GM04503 (cell line): ENCODE results near the gene MRPS12.
"Not testable (repeated sequence)": the region's sequence is repeated elsewhere in the genome, so short reads cannot be mapped to it uniquely, and the experiment has no call there.

ENCODE experiments used
- DNase-seq: peaks from one replicate; pipeline ENCODE4 v3.0.0-alpha.2; 2012; ENCODE audit warnings: low read depth

MRPS12 gene

DNA sequence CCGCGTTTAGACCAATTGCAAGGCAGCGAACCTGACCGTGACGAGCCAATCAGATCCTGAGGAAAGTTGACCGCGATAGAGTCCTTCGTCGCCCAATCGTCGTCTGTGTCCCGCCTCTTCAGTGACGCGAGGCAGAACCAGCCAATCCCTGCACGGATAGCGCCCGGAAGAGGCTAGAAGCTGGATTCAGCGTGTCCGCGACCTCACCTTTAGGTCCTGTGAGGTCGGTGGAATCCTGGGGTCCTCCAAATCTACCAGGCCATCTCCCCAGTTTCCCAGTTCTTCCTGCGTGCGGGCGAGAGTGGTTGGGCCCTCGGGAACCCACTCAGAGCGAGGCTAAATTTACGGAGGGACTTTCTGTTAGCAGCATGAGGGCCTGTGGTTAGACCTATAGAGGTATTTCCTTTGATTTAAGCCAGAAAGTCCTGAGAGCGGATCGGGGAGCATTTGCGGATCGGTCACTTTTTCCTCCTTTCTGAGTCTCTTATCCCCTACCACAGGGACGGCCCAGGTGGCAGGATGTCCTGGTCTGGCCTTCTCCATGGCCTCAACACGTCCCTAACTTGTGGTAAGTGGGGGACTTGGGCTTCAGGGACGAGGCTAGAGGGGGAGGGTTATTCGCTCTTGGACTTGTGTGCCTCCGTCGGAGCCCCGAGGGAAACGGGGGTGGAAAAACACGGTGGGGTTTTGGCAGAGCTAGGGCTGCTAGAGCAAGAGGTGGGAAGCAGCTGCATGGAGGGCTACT is at the start of gene MRPS12:
TSS of gene MRPS12 (plus strand) at position 169 of the 745 bp plus-strand sequence. CDS start at position 520, 351 bp downstream.
- peak; percentile 89 for DNase-seq

GRCh38 chr19:38883286-38883685 is 47.5 kb upstream of the MRPS12 start:
- no peak for DNase-seq

- DNase-seq: not testable (repeated sequence)
These were observed 46.1 kb upstream of the MRPS12 start for GRCh38 chr19:38884691-38885090.

DNA sequence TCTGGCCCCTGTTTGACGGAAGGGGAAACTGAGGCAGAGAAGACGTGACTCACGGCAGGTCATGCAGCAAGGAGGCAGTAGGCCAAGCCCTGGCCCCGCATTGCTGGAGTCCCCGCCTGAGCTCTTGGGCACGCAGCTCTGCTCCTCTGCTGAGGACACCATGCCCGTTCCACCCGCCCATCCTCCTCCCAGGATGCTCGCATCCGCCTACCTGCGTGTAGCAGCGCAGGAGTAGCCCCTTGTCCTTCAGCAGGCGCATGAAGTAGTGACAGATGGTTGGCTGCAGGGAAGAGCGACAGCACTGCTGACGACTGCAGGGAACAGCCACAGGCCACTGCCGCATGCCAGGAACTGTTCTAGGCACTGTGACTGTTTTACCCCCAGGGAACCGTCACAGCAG is 41.9 kb upstream of the MRPS12 start:
- DNase-seq: no peak

GRCh38 chr19:38889803-38890202 is 40.9 kb upstream of the MRPS12 start:
- DNase-seq: no peak

GRCh38 chr19:38890686-38891085 is 40.1 kb upstream of the MRPS12 start:
- DNase-seq: no peak

DNA sequence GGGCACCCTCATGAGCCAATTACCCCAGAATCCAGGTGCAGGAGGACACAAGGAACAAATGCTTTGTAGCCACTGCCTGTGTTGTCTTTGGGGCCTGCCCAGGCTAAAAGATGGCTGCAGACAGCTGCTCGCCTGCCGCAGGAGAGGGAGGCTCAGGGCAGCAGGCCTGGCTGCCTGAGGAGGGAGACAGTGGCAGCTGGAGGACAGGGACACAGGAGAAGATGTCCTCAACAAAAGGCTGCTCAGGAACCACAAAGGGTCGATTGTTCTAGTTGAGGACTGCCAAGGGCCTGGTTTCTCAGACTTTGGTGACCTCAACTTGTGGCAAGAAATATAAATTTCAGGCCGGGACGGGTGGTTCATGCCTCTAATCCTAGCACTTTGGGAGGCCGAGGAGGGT is 39.0 kb upstream of the MRPS12 start:
- DNase-seq: no peak

GRCh38 chr19:38892841-38893240 is 37.9 kb upstream of the MRPS12 start:
- no peak for DNase-seq

DNA sequence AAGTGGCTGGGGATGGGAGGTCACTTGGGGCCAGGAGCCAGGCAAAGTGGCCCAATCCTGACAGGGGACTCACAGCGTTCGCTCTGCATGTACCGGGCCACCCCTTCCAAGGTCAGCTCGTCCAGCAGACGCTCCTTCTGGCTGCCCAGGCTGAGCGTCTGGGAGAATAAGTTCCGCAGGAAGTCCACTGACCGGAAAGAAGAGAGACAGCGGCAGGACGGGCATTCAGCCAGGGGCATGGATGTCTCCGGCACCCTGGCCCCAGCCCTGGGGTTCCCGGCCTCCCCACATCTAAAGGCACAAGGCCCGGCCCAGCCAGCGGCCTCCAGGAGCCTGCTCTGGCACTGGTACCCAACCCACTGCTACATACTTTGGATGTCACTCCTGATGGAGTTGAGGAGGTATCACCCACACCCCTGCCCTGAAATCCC is 37.4 kb upstream of the MRPS12 start:
- DNase-seq: no peak

- DNase-seq: no peak
These were observed 35.8 kb upstream of the MRPS12 start for GRCh38 chr19:38894968-38895367.

- DNase-seq: no peak
These were observed 31.8 kb upstream of the MRPS12 start for GRCh38 chr19:38898788-38899446.

GRCh38 chr19:38899447-38900201 is 31.1 kb upstream of the MRPS12 start, which contains the start of the genes NFKBIB and SIRT2:
NFKBIB (plus strand) TSS chr19:38899969; CDS start chr19:38900033, 64 bp downstream.
SIRT2 (minus strand) TSS chr19:38899618; CDS start chr19:38899521, 97 bp downstream.
- peak; percentile 99 for DNase-seq

DNA sequence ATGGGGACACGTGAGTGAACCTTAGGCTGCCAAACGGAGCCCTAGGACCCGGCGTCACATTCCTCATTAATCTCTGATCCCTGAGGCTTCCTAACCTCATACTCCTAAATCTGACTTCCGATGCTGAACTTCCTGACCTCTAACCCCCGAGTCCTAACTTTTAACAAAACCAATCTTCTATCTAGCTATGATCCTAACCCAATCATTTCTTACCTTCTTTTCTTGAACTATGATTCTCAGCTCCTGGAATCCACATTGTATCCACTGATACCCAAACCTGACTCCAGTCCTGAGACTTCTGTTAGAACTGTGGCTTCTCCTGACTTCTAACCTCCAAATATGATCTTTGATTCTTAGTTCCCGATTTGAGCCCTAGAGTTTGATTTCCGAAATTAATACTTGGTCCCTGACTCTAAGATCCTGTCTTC is 30.5 kb upstream of the MRPS12 start:
- no peak for DNase-seq

DNA sequence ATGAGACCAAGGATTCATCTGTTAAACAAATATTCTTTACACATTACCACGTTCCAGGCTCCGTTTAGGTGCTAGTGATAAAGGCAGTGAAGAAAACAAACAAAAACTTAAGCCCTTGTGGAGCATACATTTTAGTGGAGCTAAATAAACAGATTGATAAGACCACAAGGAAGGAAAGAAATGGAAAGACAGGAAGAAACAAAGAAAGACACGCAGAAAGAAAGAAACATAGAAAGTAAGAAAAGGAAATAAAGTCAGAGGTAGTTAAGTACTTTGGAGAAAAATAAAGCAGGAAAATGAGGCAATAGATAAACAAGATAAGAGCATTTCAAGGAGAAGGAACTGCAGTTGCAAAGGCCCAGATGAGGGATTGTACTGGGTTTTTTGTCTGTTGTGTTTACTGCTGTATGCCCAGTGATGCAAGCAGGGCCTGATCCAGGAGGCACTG is 30.0 kb upstream of the MRPS12 start:
- DNase-seq: no peak

DNA sequence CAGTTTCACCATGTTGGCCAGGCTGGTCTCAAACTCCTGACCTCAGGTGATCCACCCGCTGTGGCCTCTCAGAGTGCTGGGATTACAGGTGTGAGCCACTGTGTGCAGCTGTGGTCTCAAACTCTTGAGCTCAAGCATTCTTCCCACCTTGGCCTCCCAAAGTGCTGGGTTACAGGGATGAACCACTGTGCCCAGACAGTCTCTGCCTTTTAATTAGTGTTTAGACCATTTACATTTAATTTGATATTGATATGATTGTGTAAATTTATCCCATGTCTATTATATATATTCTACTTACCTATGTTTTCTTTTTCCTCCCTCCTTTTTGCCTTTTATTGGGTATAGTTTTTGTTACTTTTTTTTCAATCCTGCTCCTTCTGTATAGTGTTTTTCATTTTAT is 29.1 kb upstream of the MRPS12 start:
- no peak for DNase-seq

DNA sequence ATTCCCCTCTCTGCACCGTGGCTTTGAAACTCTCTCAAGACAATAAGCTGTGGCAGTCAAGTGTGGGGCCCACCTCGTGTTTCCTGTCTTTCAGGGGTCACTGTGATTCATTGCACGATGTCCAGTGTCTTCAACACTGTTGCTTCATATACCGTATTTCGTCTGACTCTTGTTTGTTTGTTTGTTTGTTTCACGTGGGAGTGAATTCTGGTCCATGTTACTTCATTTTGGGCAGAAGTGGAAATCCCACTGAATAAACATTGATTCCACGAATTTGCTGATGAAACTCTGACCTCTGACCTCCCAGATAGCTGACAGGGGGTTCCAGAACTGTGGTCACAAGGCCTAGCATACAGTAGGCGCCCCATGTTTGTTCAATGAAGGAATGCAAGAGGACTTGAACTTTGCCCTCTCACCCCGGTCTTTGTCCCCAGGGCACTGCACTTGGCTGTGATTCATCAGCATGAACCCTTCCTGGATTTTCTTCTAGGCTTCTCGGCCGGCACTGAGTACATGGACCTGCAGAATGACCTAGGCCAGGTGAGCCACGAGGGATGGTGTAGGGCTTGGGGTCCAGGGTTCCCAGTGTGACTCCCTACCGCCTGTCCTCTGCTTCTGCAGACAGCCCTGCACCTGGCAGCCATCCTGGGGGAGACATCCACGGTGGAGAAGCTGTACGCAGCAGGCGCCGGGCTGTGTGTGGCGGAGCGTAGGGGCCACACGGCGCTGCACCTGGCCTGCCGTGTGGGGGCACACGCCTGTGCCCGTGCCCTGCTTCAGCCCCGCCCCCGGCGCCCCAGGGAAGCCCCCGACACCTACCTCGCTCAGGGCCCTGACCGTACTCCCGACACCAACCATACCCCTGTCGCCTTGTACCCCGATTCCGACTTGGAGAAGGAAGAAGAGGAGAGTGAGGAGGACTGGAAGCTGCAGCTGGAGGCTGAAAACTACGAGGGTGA is 25.9 kb upstream of the MRPS12 start:
- no peak for DNase-seq

- no peak for DNase-seq
These were observed 25.1 kb upstream of the MRPS12 start for GRCh38 chr19:38905620-38906019.

DNA sequence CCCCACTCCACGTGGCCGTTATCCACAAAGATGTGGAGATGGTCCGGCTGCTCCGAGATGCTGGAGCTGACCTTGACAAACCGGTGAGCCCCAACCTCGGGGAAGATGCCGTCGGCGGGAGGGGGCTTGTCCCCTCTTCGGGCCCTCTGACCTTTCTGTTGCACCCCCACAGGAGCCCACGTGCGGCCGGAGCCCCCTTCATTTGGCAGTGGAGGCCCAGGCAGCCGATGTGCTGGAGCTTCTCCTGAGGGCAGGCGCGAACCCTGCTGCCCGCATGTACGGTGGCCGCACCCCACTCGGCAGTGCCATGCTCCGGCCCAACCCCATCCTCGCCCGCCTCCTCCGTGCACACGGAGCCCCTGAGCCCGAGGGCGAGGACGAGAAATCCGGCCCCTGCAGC is 23.5 kb upstream of the MRPS12 start:
- no peak for DNase-seq

- DNase-seq: no peak
These were observed 23.1 kb upstream of the MRPS12 start for GRCh38 chr19:38907670-38908069.

DNA sequence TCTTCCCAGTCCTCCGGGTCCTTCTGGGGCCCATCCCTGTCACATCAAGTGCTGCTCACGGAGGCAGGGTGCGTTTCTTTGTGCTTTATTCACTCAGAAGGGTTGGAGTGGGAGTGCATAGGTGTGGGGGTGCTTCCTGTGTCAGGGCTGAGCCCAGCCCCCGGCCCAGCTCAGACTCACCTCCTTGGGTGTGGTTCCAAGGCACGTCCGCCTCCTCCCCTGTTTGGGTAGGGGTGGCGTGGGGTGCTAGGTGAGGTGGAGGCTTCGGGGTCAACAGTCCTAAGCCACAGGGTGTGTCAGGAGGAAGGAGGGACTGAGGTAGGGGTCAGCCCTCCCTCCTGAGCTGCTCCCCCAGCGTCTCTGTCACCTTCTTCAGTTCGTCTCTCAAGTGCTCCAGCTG is 21.8 kb upstream of the MRPS12 start:
- DNase-seq: no peak

GRCh38 chr19:38910488-38910887 is 20.3 kb upstream of the MRPS12 start:
- DNase-seq: no peak
